Esophagus squamous epithelium (tissue), 5 donors: Measurements from ENCODE around the gene USP10. TPM values are rescaled to one million over a fixed set of nuclear protein-coding genes. Genes with fewer than 3 reads are reported as not detected.

Source experiments
- DNase-seq: peaks from one replicate; lab custom pipeline; 2025; lab: John Stamatoyannopoulos, UW
- H3K27ac ChIP-seq, 4 donors: fragments of 200-600 bp; sonication (generic); one replicate each; pipeline ENCODE4 v1.5.1; 2016 to 2019; ENCODE audit warnings: mild to moderate bottlenecking in 1 of 4
- H3K27me3 ChIP-seq, 4 donors: fragments of 200-600 bp; sonication (generic); 1 replicate in 3 of 4; 2 replicates in 1 of 4; pipeline versions ENCODE4 v1.5.1 to v1.6.0; 2017 to 2021; ENCODE audit warnings: antibody characterized with exemption in 1 of 4
- H3K36me3 ChIP-seq, 3 donors: fragments of 200-600 bp; sonication (generic); one replicate each; pipeline ENCODE4 v1.5.1; 2016 to 2019
- H3K4me1 ChIP-seq, 3 donors: fragments of 200-600 bp; sonication (generic); one replicate each; pipeline ENCODE4 v1.5.1; 2017 to 2019
- H3K4me3 ChIP-seq, 4 donors: fragments of 200-600 bp; sonication (generic); 1 replicate in 3 of 4; 2 replicates in 1 of 4; pipeline ENCODE4 v1.5.1; 2016 to 2019; ENCODE audit warnings: mild to moderate bottlenecking in 2 of 4, moderate library complexity in 1 of 4
- H3K9me3 ChIP-seq, 3 donors: fragments of 200-600 bp; sonication (generic); one replicate each; pipeline ENCODE4 v1.5.1; 2016 to 2019
- CTCF ChIP-seq, 6 experiments: fragments of 450-650 bp in 4 of 6; fragments of 200-600 bp in 2 of 6; sonication (generic) in 2 of 6; IDR thresholded peaks; one replicate each; pipeline ENCODE4 v1.5.1; 2016 to 2019; ENCODE audit warnings: antibody characterized with exemption in 6 of 6, mild to moderate bottlenecking in 4 of 6, moderate library complexity in 4 of 6
- POLR2A ChIP-seq, 4 donors: fragments of 450-650 bp; IDR thresholded peaks; one replicate each; pipeline ENCODE4 v1.6.1; 2017; ENCODE audit warnings: antibody characterized with exemption in 4 of 4, mild to moderate bottlenecking in 4 of 4, moderate library complexity in 3 of 4
- WGBS, 2 donors: methylation state at CpG; one replicate each; pipeline ENCODE4 v1.1.5; 2018; 5-methylcytosine and 5-hydroxymethylcytosine counted together
- intact Hi-C: fragments of 100-400 bp; cut with DNase I; formaldehyde crosslinking; loops from one replicate; pipeline ENCODE4 v1.15.0; 2022
- total RNA-seq, 4 donors: library from RNA; depleted of rRNA; stranded (reverse); fragments of >200 nt; gene quantifications; one replicate each; pipeline ENCODE4 v1.1.0, GENCODE V29; 2016
- donor health status: DM: yes; HTN: yes; CAD: no.

USP10 gene
- total RNA-seq, 4 donors from 2014 or later: 44.7 to 71.5 (median 56.0) TPM

- TF ChIP-seq POLR2A (IDR thresholded peaks at IDR 0.05): no peak
- no peak for TF ChIP-seq CTCF (IDR thresholded peaks at IDR 0.05)
- H3K4me1 ChIP-seq: no peaks in the 10 kb centered on the region
- no peak overlapping the region for H3K4me3 ChIP-seq
- intact Hi-C loops: no loop called here
- no peaks in the 10 kb centered on the region for H3K9me3 ChIP-seq
- H3K27ac ChIP-seq: no peak overlapping the region
- DNase-seq: no peak
- 90 to 92% methylated on average over 4 of the region's 4 CpGs for WGBS, 2 donors
- no peaks in the 10 kb centered on the region for H3K36me3 ChIP-seq
- peaks cover 0 to 35% (median 0%) of the 10 kb centered on the region in 4 donors for H3K27me3 ChIP-seq
Measured at GRCh38 chr16:84680843-84681629, 18.8 kb upstream of the USP10 start.

GRCh38 chr16:84683691-84684591 lies 15.9 kb upstream of the USP10 start:
- TF ChIP-seq CTCF (IDR thresholded peaks at IDR 0.05) (no peak), POLR2A (IDR thresholded peaks at IDR 0.05) (no peak)
- intact Hi-C loops: no loop called here
- no peaks in the 10 kb centered on the region for H3K9me3 ChIP-seq
- H3K27ac ChIP-seq: no peak overlapping the region
- H3K4me1 ChIP-seq: no peaks in the 10 kb centered on the region
- WGBS, 2 donors: 66 to 72% methylated on average over 15 of the region's 15 CpGs
- H3K27me3 ChIP-seq: peaks cover 0 to 22% (median 0%) of the 10 kb centered on the region in 4 donors
- H3K36me3 ChIP-seq: no peaks in the 10 kb centered on the region
- no peak overlapping the region for H3K4me3 ChIP-seq
- DNase-seq: no peak

- Histone ChIP-seq H3K4me1 (no peaks in the 10 kb centered on the region), H3K36me3 (no peaks in the 10 kb centered on the region), H3K27ac (no peak overlapping the region), H3K27me3 (peaks cover 0 to 22% (median 0%) of the 10 kb centered on the region in 4 donors), H3K4me3 (no peak overlapping the region), H3K9me3 (no peaks in the 10 kb centered on the region)
- intact Hi-C loops: no loop called here
- no peak for TF ChIP-seq POLR2A (IDR thresholded peaks at IDR 0.05)
- TF ChIP-seq CTCF (IDR thresholded peaks at IDR 0.05): no peak
- 87 to 92% methylated on average over 4 of the region's 4 CpGs for WGBS, 2 donors
- DNase-seq: no peak
Measured at GRCh38 chr16:84684592-84684965, 15.2 kb upstream of the USP10 start.

GRCh38 chr16:84685210-84685609 lies 14.6 kb upstream of the USP10 start:
- Histone ChIP-seq H3K27ac (no peak overlapping the region), H3K27me3 (peaks cover 0 to 22% (median 0%) of the 10 kb centered on the region in 4 donors), H3K4me1 (no peaks in the 10 kb centered on the region), H3K4me3 (no peak overlapping the region), H3K36me3 (no peaks in the 10 kb centered on the region), H3K9me3 (no peaks in the 10 kb centered on the region)
- intact Hi-C loops: no loop called here
- no peak for TF ChIP-seq CTCF (IDR thresholded peaks at IDR 0.05)
- no peak for TF ChIP-seq POLR2A (IDR thresholded peaks at IDR 0.05)
- WGBS, 2 donors: 64 to 91% methylated on average over 2 to 6 of the region's 8 CpGs
- DNase-seq: no peak
